ENCODE measurements around the gene CBFA2T3. TPM values are rescaled to one million over a fixed set of nuclear protein-coding genes. Genes with fewer than 3 reads are reported as not detected.

CBFA2T3 gene
- polyA plus RNA-seq, 3 donors: 5.3 to 32.2 (median 6.2) TPM

DNA sequence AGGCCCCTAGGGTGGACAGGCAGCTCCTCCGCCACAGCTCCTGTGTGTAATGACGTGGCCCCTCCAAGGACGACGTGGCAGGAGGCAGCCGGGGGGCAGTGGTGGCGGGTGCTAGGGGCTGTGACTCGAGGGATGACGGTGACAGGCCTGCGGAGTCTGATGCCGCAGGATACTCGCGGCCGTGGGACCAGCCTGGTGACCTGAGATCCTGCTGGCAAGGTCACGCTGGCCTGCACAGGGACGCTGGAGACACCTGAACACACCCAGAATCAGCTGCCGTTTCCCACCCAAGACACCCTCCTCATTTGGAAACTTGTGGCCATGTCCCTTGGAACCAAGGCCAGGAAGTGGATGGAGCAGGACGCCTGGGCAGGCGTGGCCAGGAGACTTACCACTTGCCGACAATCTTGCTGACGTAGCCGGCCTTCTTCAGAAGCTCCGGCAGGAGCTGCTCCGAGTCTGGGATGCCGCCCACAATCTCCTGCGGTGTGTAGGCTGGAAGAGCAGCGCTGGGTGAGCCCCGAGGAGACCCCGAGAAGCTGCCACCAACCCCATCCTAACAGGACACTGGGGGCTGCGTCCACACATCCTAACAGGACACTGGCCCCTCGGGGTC is 136.3 kb downstream of the CBFA2T3 start:
- H3K27ac Mint-ChIP-seq: peak overlapping the region in 5 of 7 donors; percentile 10 to 90 (median 80)
- Histone ChIP-seq H3K4me3 (replicated peaks in 1 of 3; ENCODE audit: low read depth in 2 of 3, low read length in 3 of 3) (no peak overlapping the region), H3K4me1 (ENCODE audit: control insufficient read depth in 1 of 2, insufficient read depth in 2 of 2, low read length in 2 of 2) (peaks cover 24 to 27% of the 10 kb centered on the region in 2 donors), H2AFZ (ENCODE audit: insufficient read depth, low read depth, low read length, poor library complexity, severe bottlenecking) (no peak overlapping the region), H3K36me3 (replicated peaks in 1 of 2; ENCODE audit: control insufficient read depth in 1 of 2, insufficient read depth in 2 of 2, low read length in 2 of 2) (peaks cover 48 to 59% of the 10 kb centered on the region in 2 donors), H3K27me3 (ENCODE audit: control insufficient read depth in 2 of 2, insufficient read depth in 2 of 2, low read length in 2 of 2) (no peaks in the 10 kb centered on the region), H3K4me2 (replicated peaks; ENCODE audit: extremely low read depth, low read length, poor library complexity, severe bottlenecking) (no peak overlapping the region), H3K79me2 (ENCODE audit: insufficient read depth, low read length) (no peaks in the 10 kb centered on the region), H3K9ac (ENCODE audit: insufficient read depth, low read length, poor library complexity, severe bottlenecking) (no peak overlapping the region), H4K20me1 (ENCODE audit: insufficient read depth, low read length) (peaks cover 63% of the 10 kb centered on the region), H3K27ac (ENCODE audit: low read depth in 1 of 2, low read length in 2 of 2) (no peak overlapping the region), H3K9me3 (replicated peaks in 1 of 2; ENCODE audit: control insufficient read depth in 1 of 2, insufficient read depth in 1 of 2, low read length in 2 of 2) (no peaks in the 10 kb centered on the region)
- peaks cover 0 to 2% (median 2%) of the 10 kb centered on the region in 3 donors for H3K27me3 Mint-ChIP-seq (ENCODE audit: low read depth in 3 of 3)
- 75% methylated on average over 28 of the region's 30 CpGs for WGBS (ENCODE audit: insufficient coverage)
- intact Hi-C loops (cut with micrococcal nuclease): no loop called here
- peak in 2 of 3 donors; percentile 36 to 52 for DNase-seq
- TF ChIP-seq, protein P1, sequence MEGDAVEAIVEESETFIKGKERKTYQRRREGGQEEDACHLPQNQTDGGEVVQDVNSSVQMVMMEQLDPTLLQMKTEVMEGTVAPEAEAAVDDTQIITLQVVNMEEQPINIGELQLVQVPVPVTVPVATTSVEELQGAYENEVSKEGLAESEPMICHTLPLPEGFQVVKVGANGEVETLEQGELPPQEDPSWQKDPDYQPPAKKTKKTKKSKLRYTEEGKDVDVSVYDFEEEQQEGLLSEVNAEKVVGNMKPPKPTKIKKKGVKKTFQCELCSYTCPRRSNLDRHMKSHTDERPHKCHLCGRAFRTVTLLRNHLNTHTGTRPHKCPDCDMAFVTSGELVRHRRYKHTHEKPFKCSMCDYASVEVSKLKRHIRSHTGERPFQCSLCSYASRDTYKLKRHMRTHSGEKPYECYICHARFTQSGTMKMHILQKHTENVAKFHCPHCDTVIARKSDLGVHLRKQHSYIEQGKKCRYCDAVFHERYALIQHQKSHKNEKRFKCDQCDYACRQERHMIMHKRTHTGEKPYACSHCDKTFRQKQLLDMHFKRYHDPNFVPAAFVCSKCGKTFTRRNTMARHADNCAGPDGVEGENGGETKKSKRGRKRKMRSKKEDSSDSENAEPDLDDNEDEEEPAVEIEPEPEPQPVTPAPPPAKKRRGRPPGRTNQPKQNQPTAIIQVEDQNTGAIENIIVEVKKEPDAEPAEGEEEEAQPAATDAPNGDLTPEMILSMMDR (IDR thresholded peaks at IDR 0.05): no peak
- no peaks in the 10 kb centered on the region for H3K9me3 Mint-ChIP-seq
- H3K36me3 Mint-ChIP-seq: peaks cover 39 to 62% of the 10 kb centered on the region in 2 donors
- peak overlapping the region in 1 of 2 donors; percentile 42 for H3K4me3 Mint-ChIP-seq
- H3K4me1 Mint-ChIP-seq: peaks cover 20% of the 10 kb centered on the region

DNA sequence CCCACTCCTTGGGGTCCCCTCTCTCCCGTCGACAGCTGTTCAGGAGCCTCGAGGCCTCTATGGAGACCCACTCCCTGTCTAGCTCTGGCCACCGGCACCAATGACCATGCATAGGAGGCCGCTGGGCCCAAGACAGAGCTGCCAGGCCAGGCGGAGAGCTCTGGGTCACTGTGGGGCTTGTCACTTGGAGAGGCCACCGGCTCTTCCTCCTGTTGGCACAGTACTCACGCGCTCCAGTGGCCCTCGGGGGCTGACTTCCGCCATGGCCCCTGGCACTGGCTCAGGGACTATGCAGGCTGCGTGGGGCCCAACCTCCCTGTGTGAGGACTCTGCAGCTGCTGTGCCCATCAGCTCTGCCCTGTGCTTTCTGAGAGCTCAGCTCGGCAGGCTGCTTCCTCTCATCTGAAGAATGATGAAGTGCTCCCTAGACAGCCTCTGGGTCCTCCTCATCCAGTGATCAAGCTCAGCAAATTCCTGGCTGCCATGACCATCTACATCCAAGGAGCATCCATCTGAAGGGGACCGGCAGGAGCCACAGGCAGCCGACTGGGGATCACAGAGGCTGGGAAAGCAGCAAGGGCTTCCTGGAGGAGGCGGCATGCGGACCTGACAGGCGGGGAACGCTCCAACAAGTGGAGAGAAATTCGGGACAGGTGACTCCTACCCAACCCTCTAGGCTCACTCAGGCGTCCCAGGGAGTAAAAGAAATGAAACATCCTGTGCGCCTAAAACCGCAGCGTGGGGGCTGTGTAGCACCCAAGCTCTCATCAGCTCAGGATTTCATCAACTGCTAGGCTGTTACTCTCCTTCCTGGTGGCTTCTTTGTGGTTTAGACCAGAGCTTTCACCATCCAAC is 137.0 kb downstream of the CBFA2T3 start:
- H3K27me3 Mint-ChIP-seq (ENCODE audit: low read depth in 3 of 3): peaks cover 0 to 2% (median 2%) of the 10 kb centered on the region in 3 donors
- H3K36me3 ChIP-seq (replicated peaks in 1 of 2; ENCODE audit: control insufficient read depth in 1 of 2, insufficient read depth in 2 of 2, low read length in 2 of 2): peaks cover 54 to 67% of the 10 kb centered on the region in 2 donors
- 62% methylated on average over 20 of the region's 24 CpGs for WGBS (ENCODE audit: insufficient coverage)

More for the DNA sequence above, 137.0 kb downstream of the CBFA2T3 start:
- H3K9ac ChIP-seq (ENCODE audit: insufficient read depth, low read length, poor library complexity, severe bottlenecking): no peak overlapping the region
- peak in 1 of 3 donors; percentile 14 for DNase-seq
- H3K4me3 ChIP-seq (replicated peaks in 1 of 3; ENCODE audit: low read depth in 2 of 3, low read length in 3 of 3): no peak overlapping the region
- Mint-ChIP-seq H3K4me3 (peak overlapping the region in 1 of 2 donors; percentile 42), H3K9me3 (no peaks in the 10 kb centered on the region), H3K27ac (peak overlapping the region in 6 of 7 donors; percentile 10 to 80 (median 46)), H3K4me1 (peaks cover 20% of the 10 kb centered on the region), H3K36me3 (peaks cover 45 to 67% of the 10 kb centered on the region in 2 donors)
- no peaks in the 10 kb centered on the region for H3K79me2 ChIP-seq (ENCODE audit: insufficient read depth, low read length)
- peaks cover 61% of the 10 kb centered on the region for H4K20me1 ChIP-seq (ENCODE audit: insufficient read depth, low read length)
- H3K9me3 ChIP-seq (replicated peaks in 1 of 2; ENCODE audit: control insufficient read depth in 1 of 2, insufficient read depth in 1 of 2, low read length in 2 of 2): no peaks in the 10 kb centered on the region
- peak overlapping the region in 1 of 2 donors; percentile 6 for H3K27ac ChIP-seq (ENCODE audit: low read depth in 1 of 2, low read length in 2 of 2)
- H3K4me1 ChIP-seq (ENCODE audit: control insufficient read depth in 1 of 2, insufficient read depth in 2 of 2, low read length in 2 of 2): peaks cover 24 to 27% of the 10 kb centered on the region in 2 donors
- H2AFZ ChIP-seq (ENCODE audit: insufficient read depth, low read depth, low read length, poor library complexity, severe bottlenecking): no peak overlapping the region
- no peak overlapping the region for H3K4me2 ChIP-seq (replicated peaks; ENCODE audit: extremely low read depth, low read length, poor library complexity, severe bottlenecking)
- intact Hi-C loops (cut with micrococcal nuclease): no loop called here
- no peaks in the 10 kb centered on the region for H3K27me3 ChIP-seq (ENCODE audit: control insufficient read depth in 2 of 2, insufficient read depth in 2 of 2, low read length in 2 of 2)
- TF ChIP-seq, protein P1 (IDR thresholded peaks at IDR 0.05): no peak

Data from CD14-positive monocyte (primary cell).